Caco-2 (cell line): ENCODE results near the gene PPL. TPM values are rescaled to one million over a fixed set of nuclear protein-coding genes. Genes with fewer than 3 reads are reported as not detected.

Experiments used
- BruUV-seq: library from RNA; stranded (reverse); fragments of 400-500 nt; replicated peaks from 2 replicates; lab custom pipeline; 2021; lab: Mats Ljungman, UMichigan
- CTCF ChIA-PET: fragments of 300-600 bp; sonication (Branson Sonifier 250); formaldehyde crosslinking; loops from one replicate; lab custom pipeline; 2022; ENCODE audit warnings: antibody characterized with exemption; lab: Charles Lee
- POLR2A ChIA-PET: fragments of 300-600 bp; sonication (Branson Sonifier 250); formaldehyde crosslinking; loops from one replicate; lab custom pipeline; 2022; ENCODE audit warnings: antibody characterized with exemption; lab: Charles Lee
- DNase-seq, 2 experiments: peaks; one replicate each; pipeline versions ENCODE4 v3.0.0 to v3.0.0-alpha.2; 2020 to 2022
- H3K27me3 ChIP-seq: replicated peaks from 2 replicates; pipeline ENCODE4 v1.6.0; 2011; ENCODE audit warnings: low read length; ENCODE audit not compliant: control insufficient read depth, insufficient read depth
- H3K36me3 ChIP-seq: 2 replicates; pipeline ENCODE4 v1.5.1; 2011; ENCODE audit warnings: low read length; ENCODE audit not compliant: control insufficient read depth, insufficient read depth
- H3K4me1 ChIP-seq: fragments of 250-450 bp; sonication (Bioruptor Pico); 2 replicates; pipeline ENCODE4 v1.5.1; 2020; ENCODE audit warnings: mild to moderate bottlenecking
- H3K4me3 ChIP-seq: 2 replicates; pipeline ENCODE4 v1.5.1; 2011; ENCODE audit warnings: low read depth, mild to moderate bottlenecking, control low read depth, low read length
- H3K9me3 ChIP-seq: fragments of 250-450 bp; sonication (Bioruptor Pico); 2 replicates; pipeline ENCODE4 v1.5.1; 2020; ENCODE audit warnings: mild to moderate bottlenecking, moderate library complexity
- H3K27ac Mint-ChIP-seq: one replicate; pipeline ENCODE4 v1.8.0; 2022; ENCODE audit warnings: mixed read lengths; ENCODE audit not compliant: unreplicated experiment
- H3K27me3 Mint-ChIP-seq: one replicate; pipeline ENCODE4 v1.8.0; 2022; ENCODE audit warnings: mixed read lengths; ENCODE audit not compliant: insufficient read depth, unreplicated experiment
- H3K36me3 Mint-ChIP-seq: one replicate; pipeline ENCODE4 v1.8.0; 2022; ENCODE audit warnings: mild to moderate bottlenecking, mixed read lengths; ENCODE audit not compliant: insufficient read depth, unreplicated experiment
- H3K4me1 Mint-ChIP-seq: one replicate; pipeline ENCODE4 v1.8.0; 2022; ENCODE audit warnings: low read depth, mixed read lengths; ENCODE audit not compliant: unreplicated experiment
- H3K4me3 Mint-ChIP-seq: one replicate; pipeline ENCODE4 v1.8.0; 2022; ENCODE audit warnings: mild to moderate bottlenecking, moderate library complexity, mixed read lengths; ENCODE audit not compliant: unreplicated experiment
- H3K9me3 Mint-ChIP-seq: one replicate; pipeline ENCODE4 v1.8.0; 2022; ENCODE audit warnings: mixed read lengths; ENCODE audit not compliant: unreplicated experiment
- intact Hi-C: fragments of 100-400 bp; cut with micrococcal nuclease; formaldehyde crosslinking; loops from one replicate; pipeline ENCODE4 v1.10.0; 2022; ENCODE audit not compliant: unreplicated experiment
- total RNA-seq: library from RNA; stranded (reverse); gene quantifications from 2 replicates; pipeline ENCODE4 v1.2.3, GENCODE V29; 2022
- TF ChIP-seq, protein P1 (sequence below), 2 experiments: fragments of 200-600 bp in 1 of 2; IDR thresholded peaks; 1 replicate in 1 of 2; 2 replicates in 1 of 2; pipeline versions ENCODE4 v1.5.1 to v1.8.0; 2011 to 2022; ENCODE audit warnings: antibody characterized with exemption in 1 of 2, control low read depth in 1 of 2, inconsistent platforms in 1 of 2, low read depth in 1 of 2, low read length in 1 of 2, mild to moderate bottlenecking in 1 of 2, moderate library complexity in 1 of 2; ENCODE audit not compliant: insufficient read depth in 1 of 2, severe bottlenecking in 1 of 2, unreplicated experiment in 1 of 2

Gene PPL
- total RNA-seq, 1 experiment from 2014 or later = 68.1 TPM

DNA sequence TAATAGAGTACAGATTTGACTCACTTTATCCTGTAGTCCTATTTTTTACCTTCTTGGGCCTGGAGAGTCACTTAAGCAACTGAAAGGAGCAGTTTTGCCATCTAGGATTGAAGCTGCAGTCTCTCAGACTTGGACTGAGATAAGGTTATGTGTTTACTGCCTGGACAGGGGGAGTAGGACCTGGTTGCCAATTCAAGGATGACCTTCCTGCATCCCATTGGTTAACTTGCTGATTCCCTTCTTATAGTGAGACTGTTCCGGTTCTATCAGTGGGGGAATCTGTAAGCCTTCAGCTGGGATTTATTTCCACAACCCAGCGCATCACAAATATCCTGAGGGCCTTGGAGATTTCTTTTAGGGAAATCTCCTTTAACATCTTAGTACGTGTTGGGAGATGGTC lies 86.7 kb downstream of the PPL start:
- TF ChIP-seq, protein P1, sequence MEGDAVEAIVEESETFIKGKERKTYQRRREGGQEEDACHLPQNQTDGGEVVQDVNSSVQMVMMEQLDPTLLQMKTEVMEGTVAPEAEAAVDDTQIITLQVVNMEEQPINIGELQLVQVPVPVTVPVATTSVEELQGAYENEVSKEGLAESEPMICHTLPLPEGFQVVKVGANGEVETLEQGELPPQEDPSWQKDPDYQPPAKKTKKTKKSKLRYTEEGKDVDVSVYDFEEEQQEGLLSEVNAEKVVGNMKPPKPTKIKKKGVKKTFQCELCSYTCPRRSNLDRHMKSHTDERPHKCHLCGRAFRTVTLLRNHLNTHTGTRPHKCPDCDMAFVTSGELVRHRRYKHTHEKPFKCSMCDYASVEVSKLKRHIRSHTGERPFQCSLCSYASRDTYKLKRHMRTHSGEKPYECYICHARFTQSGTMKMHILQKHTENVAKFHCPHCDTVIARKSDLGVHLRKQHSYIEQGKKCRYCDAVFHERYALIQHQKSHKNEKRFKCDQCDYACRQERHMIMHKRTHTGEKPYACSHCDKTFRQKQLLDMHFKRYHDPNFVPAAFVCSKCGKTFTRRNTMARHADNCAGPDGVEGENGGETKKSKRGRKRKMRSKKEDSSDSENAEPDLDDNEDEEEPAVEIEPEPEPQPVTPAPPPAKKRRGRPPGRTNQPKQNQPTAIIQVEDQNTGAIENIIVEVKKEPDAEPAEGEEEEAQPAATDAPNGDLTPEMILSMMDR (IDR thresholded peaks at IDR 0.05; ENCODE audit: insufficient read depth in 1 of 2, low read depth in 1 of 2, low read length in 1 of 2, severe bottlenecking in 1 of 2, unreplicated experiment in 1 of 2) = no peak
- intact Hi-C loops = no loop called here
- Mint-ChIP-seq H3K27ac (no peak overlapping the region), H3K27me3 (no peaks in the 10 kb centered on the region), H3K4me3 (peak overlapping the region; percentile 35), H3K9me3 (no peaks in the 10 kb centered on the region), H3K36me3 (peaks cover 48% of the 10 kb centered on the region), H3K4me1 (peaks cover 8% of the 10 kb centered on the region)
- no TSS peak for BruUV-seq
- no peak for DNase-seq
- ChIA-PET CTCF (no interaction called here), POLR2A (no interaction called here)
- Histone ChIP-seq H3K4me3 (no peak overlapping the region), H3K4me1 (peaks cover 15% of the 10 kb centered on the region), H3K36me3 (no peaks in the 10 kb centered on the region), H3K27me3 (no peaks in the 10 kb centered on the region), H3K9me3 (no peaks in the 10 kb centered on the region)

GRCh38 chr16:4847774-4848587 lies 89.0 kb downstream of the PPL start:
- H3K27me3 ChIP-seq = no peaks in the 10 kb centered on the region
- H3K9me3 ChIP-seq = no peaks in the 10 kb centered on the region
- Mint-ChIP-seq H3K4me1 (peaks cover 8% of the 10 kb centered on the region), H3K27ac (no peak overlapping the region), H3K4me3 (peak overlapping the region; percentile 82), H3K9me3 (no peaks in the 10 kb centered on the region), H3K36me3 (peaks cover 44% of the 10 kb centered on the region), H3K27me3 (no peaks in the 10 kb centered on the region)
- ChIA-PET POLR2A (interaction anchor here (0.6 to 1.7 kb wide), 3 partner anchors 46 to 97 kb away, joined by 3 to 6 read pairs (median 5); partner anchors contain the start of gene ROGDI), CTCF (no interaction called here)
- peaks cover 15% of the 10 kb centered on the region for H3K4me1 ChIP-seq
- peak overlapping the region; percentile 97 for H3K4me3 ChIP-seq
- DNase-seq = peak in 1 of 2 experiments; percentile 48
- intact Hi-C loops = loop anchor here (1.0 to 5.0 kb wide), 2 partner anchors 89 to 108 kb away; partner anchors contain the start of gene PPL
- no TSS peak for BruUV-seq
- no peaks in the 10 kb centered on the region for H3K36me3 ChIP-seq
- TF ChIP-seq, protein P1 (IDR thresholded peaks at IDR 0.05; ENCODE audit: insufficient read depth in 1 of 2, low read depth in 1 of 2, low read length in 1 of 2, severe bottlenecking in 1 of 2, unreplicated experiment in 1 of 2) = no peak

DNA sequence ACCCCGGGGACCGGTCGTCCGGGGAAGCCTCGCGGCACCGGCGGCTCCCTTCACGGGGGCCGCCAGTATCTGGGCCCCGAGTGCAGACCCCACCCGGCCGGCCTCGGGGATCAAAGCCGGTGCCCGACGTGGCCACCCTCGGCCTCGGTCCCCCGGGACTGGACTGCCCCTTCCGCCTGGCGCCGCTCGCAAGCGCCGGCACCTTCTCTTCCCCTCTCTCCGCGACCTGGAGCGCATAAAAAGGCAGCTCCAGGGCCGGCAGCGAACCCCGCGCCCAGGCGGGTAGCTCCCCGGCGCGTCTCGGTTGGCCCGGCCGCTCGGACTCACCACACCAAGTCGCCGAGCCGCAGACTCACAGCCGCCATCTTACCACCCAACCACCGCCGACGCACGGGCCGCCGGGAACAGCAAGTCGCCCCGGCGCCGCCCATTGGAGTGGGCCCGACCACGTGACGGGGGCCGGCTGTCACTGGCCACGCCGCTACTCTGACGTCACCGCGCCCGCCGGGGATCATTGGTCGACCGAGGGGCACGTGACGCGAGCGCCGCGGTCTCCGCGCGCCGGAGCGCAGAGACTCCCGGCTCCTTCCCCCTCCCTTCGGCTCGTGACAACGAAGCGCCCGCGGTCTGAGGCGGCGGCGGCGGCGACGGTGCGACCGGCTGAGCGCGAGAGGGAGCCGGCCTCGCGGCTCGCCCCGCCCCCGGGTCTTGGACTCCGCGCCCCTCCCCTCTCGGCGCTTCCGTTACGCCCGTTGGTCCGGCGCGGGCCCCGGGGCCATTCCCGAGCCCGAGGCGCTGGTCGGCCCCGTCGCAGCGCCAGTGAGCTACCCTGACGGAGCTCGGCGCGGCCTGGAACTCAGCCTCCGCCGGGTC lies 89.8 kb downstream of the PPL start, which contains the start of the genes GLYR1 and UBN1:
Gene GLYR1 (minus strand): TSS at position 388 of the 873 bp plus-strand sequence. CDS start 23 bp downstream, at position 365.
Gene UBN1 (plus strand): TSS at position 581 of the 873 bp plus-strand sequence. CDS start 5,437 bp downstream, outside the sequence.
- Histone ChIP-seq H3K36me3 (no peaks in the 10 kb centered on the region), H3K27me3 (no peaks in the 10 kb centered on the region), H3K4me1 (peaks cover 13% of the 10 kb centered on the region), H3K9me3 (no peaks in the 10 kb centered on the region), H3K4me3 (peak within 1 kb of the TSS; percentile 97)
- TF ChIP-seq, protein P1 (IDR thresholded peaks at IDR 0.05; ENCODE audit: insufficient read depth in 1 of 2, low read depth in 1 of 2, low read length in 1 of 2, severe bottlenecking in 1 of 2, unreplicated experiment in 1 of 2) = no peak
- peak; percentile 97 to 99 for DNase-seq
- no TSS peak for BruUV-seq
- Mint-ChIP-seq H3K27me3 (no peaks in the 10 kb centered on the region), H3K27ac (peak within 1 kb of the TSS; percentile 36), H3K9me3 (no peaks in the 10 kb centered on the region), H3K36me3 (peaks cover 46% of the 10 kb centered on the region), H3K4me3 (peak within 1 kb of the TSS; percentile 82), H3K4me1 (peaks cover 8% of the 10 kb centered on the region)
- ChIA-PET POLR2A (interaction anchor here (0.6 to 1.7 kb wide), 3 partner anchors 45 to 97 kb away, joined by 3 to 6 read pairs (median 5); partner anchors contain the start of gene ROGDI), CTCF (interaction anchor here (0.7 to 1.1 kb wide), 2 partner anchors 89 to 109 kb away, joined by 3 read pairs; no protein-coding TSS in a partner anchor)
- intact Hi-C loops = loop anchor here (1.0 to 5.0 kb wide), 2 partner anchors 90 to 109 kb away; partner anchors contain the start of gene PPL
